NCI-H1930 (cell line): ENCODE measurements around the gene AP3S2.

Source experiments
- DNase-seq, 2 experiments: peaks; one replicate each; lab custom pipeline; 2025; lab: John Stamatoyannopoulos, UW

Gene AP3S2

GRCh38 chr15:89814112-89814742 is 79.6 kb downstream of the AP3S2 start:
- DNase-seq = no peak

- no peak for DNase-seq
These were observed 80.2 kb downstream of the AP3S2 start for GRCh38 chr15:89813381-89814111.

GRCh38 chr15:89812847-89813320 is 80.9 kb downstream of the AP3S2 start:
- DNase-seq = no peak

- DNase-seq = no peak
These were observed 81.6 kb downstream of the AP3S2 start for GRCh38 chr15:89812011-89812846.

GRCh38 chr15:89810837-89811236 is 83.0 kb downstream of the AP3S2 start:
- DNase-seq = no peak

- no peak for DNase-seq
These were observed 84.0 kb downstream of the AP3S2 start for GRCh38 chr15:89809787-89810148.

GRCh38 chr15:89809093-89809786 is 84.6 kb downstream of the AP3S2 start:
- DNase-seq = no peak

GRCh38 chr15:89808160-89808870 is 85.5 kb downstream of the AP3S2 start:
- no peak for DNase-seq

- DNase-seq = no peak
These were observed 86.1 kb downstream of the AP3S2 start for GRCh38 chr15:89807689-89808088.

- no peak for DNase-seq
These were observed 86.9 kb downstream of the AP3S2 start for GRCh38 chr15:89806559-89807550.

GRCh38 chr15:89806210-89806558 is 87.6 kb downstream of the AP3S2 start:
- DNase-seq = no peak

GRCh38 chr15:89805241-89806209 is 88.3 kb downstream of the AP3S2 start:
- no peak for DNase-seq

GRCh38 chr15:89803941-89804800 is 89.6 kb downstream of the AP3S2 start:
- no peak for DNase-seq

GRCh38 chr15:89802986-89803824 is 90.6 kb downstream of the AP3S2 start:
- no peak for DNase-seq

GRCh38 chr15:89802231-89802928 is 91.4 kb downstream of the AP3S2 start:
- DNase-seq = no peak

- no peak for DNase-seq
These were observed 92.2 kb downstream of the AP3S2 start for GRCh38 chr15:89801471-89802195.
